ENCODE results near the gene TBX18.
A peak's percentile ranks its signal among the peaks of the same experiment; 100 is the strongest.

TBX18 gene

DNA sequence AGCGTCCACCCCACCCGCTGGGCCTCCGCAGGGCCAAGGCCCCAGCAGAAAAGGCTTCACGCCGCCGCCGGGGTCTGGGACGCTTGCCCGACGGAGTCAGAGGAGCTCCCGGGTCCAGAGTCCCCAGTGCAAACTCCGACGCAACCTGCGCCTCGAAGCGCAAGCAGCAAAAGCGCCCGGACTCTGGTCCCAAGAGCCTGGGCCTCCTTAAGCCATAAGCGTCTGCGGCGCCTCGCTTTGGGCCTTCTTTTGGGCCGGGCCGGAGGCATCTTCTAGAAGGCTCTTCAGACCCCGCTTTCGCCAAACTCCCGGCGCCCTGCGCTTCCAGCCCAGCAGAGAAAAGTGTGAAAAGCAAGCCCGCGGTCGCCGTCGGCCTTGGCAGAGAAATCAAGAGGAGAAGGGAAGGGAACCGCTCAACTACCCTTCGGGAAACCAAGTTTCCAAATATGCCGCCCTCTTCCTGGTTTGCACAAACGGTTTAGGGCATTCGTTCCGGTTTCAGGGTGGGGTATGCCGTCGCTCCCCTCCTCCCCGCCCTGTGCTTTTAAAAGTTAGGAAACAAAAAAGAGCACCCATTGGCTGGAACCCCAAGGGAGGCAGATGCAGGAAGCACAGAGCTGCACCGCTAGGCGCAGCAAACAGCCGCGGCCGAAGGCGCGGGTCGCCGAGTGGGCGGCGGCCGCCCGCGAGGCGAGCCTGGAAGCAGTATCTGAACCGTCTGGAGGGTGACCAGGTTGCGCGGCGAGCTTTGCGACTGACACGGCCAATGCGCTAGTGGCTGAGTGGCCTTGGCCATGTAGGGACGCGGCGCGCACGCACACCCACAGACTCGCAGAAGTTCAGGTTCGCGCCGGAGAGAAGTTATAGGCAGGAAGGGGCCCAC, 1.2 kb downstream of the TBX18 start:
- DNase-seq (ENCODE audit: low read depth): no peak
- H3K4me3 ChIP-seq (ENCODE audit: low read length): peak overlapping the region; percentile 55
- TF ChIP-seq, protein P1, sequence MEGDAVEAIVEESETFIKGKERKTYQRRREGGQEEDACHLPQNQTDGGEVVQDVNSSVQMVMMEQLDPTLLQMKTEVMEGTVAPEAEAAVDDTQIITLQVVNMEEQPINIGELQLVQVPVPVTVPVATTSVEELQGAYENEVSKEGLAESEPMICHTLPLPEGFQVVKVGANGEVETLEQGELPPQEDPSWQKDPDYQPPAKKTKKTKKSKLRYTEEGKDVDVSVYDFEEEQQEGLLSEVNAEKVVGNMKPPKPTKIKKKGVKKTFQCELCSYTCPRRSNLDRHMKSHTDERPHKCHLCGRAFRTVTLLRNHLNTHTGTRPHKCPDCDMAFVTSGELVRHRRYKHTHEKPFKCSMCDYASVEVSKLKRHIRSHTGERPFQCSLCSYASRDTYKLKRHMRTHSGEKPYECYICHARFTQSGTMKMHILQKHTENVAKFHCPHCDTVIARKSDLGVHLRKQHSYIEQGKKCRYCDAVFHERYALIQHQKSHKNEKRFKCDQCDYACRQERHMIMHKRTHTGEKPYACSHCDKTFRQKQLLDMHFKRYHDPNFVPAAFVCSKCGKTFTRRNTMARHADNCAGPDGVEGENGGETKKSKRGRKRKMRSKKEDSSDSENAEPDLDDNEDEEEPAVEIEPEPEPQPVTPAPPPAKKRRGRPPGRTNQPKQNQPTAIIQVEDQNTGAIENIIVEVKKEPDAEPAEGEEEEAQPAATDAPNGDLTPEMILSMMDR (conservative IDR thresholded peaks at IDR 0.05; ENCODE audit: low read depth, low read length): no peak

DNA sequence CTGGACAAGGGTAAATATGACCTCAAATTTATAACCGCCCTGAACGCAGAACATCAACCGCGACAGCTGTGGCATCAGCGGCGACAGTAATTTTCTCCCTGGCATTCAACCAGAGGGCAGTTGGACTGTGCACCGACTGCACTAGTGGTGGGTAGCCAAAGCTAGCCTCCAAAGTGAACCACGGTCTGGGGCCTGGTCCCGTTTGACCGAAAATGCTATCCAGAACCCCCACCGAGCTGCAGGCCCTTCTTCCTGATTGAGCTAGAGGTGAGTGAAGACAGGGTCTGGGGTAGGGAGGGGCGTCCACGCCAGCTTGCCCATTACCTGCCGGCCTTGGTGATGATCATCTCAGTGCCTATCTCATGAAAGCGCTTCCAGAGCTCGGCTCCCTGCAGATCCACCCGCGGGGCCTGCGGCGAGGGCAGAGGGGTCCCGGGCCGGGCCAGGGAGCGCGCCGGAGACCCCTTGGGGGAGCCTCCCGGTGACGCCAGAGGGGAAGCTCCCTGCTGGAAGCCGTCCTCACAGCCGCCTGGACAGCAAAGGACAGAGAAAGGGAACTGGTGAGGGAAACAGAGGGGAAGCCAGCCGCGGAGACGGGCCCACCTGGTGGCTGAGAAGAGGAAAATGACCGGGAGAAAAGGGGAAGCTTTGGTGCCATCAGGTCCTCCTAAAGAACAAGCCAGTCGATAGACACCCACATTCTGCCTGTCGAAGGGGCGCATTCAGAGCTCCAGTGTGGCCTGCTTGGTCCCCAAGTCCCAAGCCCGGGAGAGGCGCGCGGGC, 2.0 kb downstream of the TBX18 start:
- TF ChIP-seq, protein P1 (conservative IDR thresholded peaks at IDR 0.05; ENCODE audit: low read depth, low read length): peak; percentile 36
- DNase-seq (ENCODE audit: low read depth): no peak

DNA sequence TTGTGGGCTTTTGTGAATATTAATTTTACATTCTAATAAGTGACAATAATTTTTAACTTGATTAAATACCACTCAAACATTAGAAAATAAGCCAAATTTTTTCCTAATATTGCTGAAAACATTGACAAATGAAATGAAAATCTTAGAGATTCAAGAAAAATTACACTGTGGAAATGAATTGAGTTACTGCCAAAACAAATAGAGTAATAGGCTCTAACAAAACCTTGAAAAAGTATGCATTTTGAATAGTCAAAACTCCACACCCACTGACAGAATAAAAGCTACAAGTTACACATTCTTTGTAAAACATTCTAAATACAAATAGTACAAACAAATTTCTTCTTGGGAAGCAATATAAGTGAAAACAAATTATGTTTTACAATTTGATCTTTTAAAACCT, 5.9 kb downstream of the TBX18 start:
- TF ChIP-seq, protein P1 (conservative IDR thresholded peaks at IDR 0.05; ENCODE audit: low read depth, low read length): no peak
- H3K4me3 ChIP-seq (ENCODE audit: low read length): no peak overlapping the region
- DNase-seq (ENCODE audit: low read depth): no peak

More for the DNA sequence above, 2.0 kb downstream of the TBX18 start:
- H3K4me3 ChIP-seq (ENCODE audit: low read length): peak overlapping the region; percentile 3

DNA sequence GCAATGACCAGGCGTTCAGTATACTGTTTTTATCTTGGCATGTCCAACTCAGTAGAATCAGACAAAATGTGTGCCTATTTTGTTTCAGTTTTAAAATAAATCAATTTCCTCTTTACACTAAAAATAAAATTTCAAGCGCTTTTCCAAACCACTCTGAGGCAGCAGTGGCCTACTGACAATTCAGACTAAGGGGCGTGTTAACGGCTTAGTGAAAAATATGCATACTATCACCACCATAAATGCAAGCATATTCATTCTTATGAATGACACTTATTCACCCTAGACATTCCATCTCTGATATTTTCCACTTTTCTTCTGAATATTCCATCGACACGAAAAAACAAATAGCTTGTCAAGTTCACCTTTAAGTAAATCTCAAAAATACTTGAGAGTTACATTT, 7.5 kb downstream of the TBX18 start:
- DNase-seq (ENCODE audit: low read depth): no peak
- TF ChIP-seq, protein P1 (conservative IDR thresholded peaks at IDR 0.05; ENCODE audit: low read depth, low read length): no peak
- no peak overlapping the region for H3K4me3 ChIP-seq (ENCODE audit: low read length)

DNA sequence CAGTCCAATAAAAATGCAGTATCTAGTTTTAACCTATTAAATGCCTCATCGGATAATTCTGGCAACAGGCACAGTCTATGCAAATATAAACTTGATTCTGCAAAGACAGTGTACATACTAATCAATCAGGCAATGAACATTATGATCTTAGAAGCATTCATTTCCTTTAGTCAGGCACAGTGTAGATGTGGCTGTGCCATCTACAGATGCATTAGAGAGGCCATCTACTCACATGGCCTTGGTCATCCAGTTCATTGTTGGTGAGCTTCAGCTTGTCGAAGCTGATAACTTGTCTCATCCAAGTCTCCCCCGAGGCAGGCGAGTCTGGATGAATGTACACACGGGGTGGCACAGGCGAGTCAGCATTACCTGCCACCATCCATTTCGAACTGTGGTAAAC, 7.9 kb downstream of the TBX18 start:
- DNase-seq (ENCODE audit: low read depth): no peak

DNA sequence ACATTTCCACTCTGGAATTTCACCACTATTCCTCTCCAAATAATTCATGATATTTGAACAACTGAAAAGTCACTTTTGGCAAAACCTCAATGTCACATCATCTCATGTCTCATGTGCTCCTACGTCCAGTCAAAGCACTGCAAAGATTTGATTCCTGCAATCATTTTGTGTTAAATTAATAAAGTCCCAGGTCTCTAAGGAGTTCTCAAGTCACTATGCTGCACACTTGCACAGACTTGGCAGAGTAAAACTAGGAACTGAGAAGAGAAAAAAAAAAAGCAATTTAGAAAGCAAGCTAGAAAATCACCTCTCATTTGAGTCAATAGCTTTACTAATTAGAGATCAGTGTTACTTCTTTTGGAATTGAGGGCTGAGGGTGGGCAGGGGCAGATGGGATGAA, 11.2 kb downstream of the TBX18 start:
- no peak overlapping the region for H3K4me3 ChIP-seq (ENCODE audit: low read length)
- no peak for DNase-seq (ENCODE audit: low read depth)
- TF ChIP-seq, protein P1 (conservative IDR thresholded peaks at IDR 0.05; ENCODE audit: low read depth, low read length): no peak

More for the DNA sequence above, 7.9 kb downstream of the TBX18 start:
- TF ChIP-seq, protein P1 (conservative IDR thresholded peaks at IDR 0.05; ENCODE audit: low read depth, low read length): no peak
- no peak overlapping the region for H3K4me3 ChIP-seq (ENCODE audit: low read length)

All from retinal pigment epithelial cell (primary cell).